ENCODE data around the gene TMC1.

DNA sequence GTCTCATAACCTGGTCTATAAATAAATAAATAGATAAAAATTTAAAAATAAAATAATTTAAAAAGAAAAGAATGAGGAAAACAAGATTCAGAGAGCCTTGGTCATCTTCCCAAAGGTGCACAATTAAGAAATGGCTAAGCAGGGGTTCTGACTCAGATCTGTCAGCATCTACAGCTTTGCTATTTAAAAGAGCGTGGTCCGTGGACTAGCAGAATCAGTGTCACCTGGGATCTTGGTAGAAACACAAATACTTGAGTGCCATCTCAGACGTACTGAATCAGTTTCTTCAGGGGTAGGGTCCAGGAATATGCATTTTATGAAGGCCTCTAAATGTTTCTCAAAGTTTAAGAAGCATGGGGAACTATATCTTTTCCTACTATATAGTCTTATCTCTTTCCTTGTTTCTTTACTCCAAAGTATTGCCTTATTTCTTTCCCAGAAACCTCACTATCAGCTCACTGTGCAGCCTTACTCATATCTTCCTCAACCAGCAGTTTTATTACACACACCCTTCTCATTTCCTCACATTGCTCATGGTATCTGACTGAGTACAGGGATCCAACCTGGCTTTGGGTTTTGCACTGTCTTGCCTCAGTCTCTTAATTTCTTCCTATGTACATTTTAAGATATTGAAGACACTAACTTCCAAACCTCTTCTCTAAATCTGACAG lies 58.6 kb downstream of the TMC1 start:
- TF ChIP-seq RAD21 (conservative IDR thresholded peaks at IDR 0.05 in 1 of 2, IDR thresholded peaks at IDR 0.05 in 1 of 2) (no peak), SMC3 (IDR thresholded peaks at IDR 0.05) (no peak), CHD4 (IDR thresholded peaks at IDR 0.05; ENCODE audit: borderline replicate concordance) (no peak), POLR2A (IDR thresholded peaks at IDR 0.05; ENCODE audit: low read length) (no peak), EP300 (IDR thresholded peaks at IDR 0.05) (no peak)
- TF ChIP-seq, protein P1, sequence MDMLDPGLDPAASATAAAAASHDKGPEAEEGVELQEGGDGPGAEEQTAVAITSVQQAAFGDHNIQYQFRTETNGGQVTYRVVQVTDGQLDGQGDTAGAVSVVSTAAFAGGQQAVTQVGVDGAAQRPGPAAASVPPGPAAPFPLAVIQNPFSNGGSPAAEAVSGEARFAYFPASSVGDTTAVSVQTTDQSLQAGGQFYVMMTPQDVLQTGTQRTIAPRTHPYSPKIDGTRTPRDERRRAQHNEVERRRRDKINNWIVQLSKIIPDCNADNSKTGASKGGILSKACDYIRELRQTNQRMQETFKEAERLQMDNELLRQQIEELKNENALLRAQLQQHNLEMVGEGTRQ (IDR thresholded peaks at IDR 0.05): no peak
- TF ChIP-seq, protein P2, sequence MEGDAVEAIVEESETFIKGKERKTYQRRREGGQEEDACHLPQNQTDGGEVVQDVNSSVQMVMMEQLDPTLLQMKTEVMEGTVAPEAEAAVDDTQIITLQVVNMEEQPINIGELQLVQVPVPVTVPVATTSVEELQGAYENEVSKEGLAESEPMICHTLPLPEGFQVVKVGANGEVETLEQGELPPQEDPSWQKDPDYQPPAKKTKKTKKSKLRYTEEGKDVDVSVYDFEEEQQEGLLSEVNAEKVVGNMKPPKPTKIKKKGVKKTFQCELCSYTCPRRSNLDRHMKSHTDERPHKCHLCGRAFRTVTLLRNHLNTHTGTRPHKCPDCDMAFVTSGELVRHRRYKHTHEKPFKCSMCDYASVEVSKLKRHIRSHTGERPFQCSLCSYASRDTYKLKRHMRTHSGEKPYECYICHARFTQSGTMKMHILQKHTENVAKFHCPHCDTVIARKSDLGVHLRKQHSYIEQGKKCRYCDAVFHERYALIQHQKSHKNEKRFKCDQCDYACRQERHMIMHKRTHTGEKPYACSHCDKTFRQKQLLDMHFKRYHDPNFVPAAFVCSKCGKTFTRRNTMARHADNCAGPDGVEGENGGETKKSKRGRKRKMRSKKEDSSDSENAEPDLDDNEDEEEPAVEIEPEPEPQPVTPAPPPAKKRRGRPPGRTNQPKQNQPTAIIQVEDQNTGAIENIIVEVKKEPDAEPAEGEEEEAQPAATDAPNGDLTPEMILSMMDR (IDR thresholded peaks at IDR 0.05): no peak
- TF ChIP-seq, protein P3, sequence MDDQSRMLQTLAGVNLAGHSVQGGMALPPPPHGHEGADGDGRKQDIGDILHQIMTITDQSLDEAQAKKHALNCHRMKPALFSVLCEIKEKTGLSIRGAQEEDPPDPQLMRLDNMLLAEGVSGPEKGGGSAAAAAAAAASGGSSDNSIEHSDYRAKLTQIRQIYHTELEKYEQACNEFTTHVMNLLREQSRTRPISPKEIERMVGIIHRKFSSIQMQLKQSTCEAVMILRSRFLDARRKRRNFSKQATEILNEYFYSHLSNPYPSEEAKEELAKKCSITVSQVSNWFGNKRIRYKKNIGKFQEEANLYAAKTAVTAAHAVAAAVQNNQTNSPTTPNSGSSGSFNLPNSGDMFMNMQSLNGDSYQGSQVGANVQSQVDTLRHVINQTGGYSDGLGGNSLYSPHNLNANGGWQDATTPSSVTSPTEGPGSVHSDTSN (IDR thresholded peaks at IDR 0.05): no peak

All from A549 (cell line).